HG03342 (cell line): ENCODE results near the gene ANK2.

Experiments
- ATAC-seq: cut with Tn5 transposase; IDR thresholded peaks from one replicate; pipeline ENCODE4 v1.9.1; 2021; ENCODE audit warnings: mild to moderate bottlenecking, moderate library complexity; ENCODE audit not compliant: unreplicated experiment

ANK2 gene

GRCh38 chr4:113433116-113433515 lies 383.7 kb downstream of the ANK2 start:
- no peak for ATAC-seq
